Stimulated activated naive CD8-positive, alpha-beta T cell treated with anti-CD3 and anti-CD28 coated beads, Interleukin-15, Interleukin-2, amounts not matched to agents 100 U/mL and 50 U/mL, for 24 hours (primary cell): ENCODE results near the gene ATRN.
A peak's percentile ranks its signal among the peaks of the same experiment; 100 is the strongest.
"Not testable (repeated sequence)": the region's sequence is repeated elsewhere in the genome, so short reads cannot be mapped to it uniquely, and the experiment has no call there.

ENCODE experiments used
- ATAC-seq: fragments of 150-1000 bp; cut with Tn5 transposase; one replicate; pipeline ENCODE4 v1.10.0; 2021
- DNase-seq: peaks from one replicate; pipeline ENCODE4 v3.0.0; 2021

Gene ATRN

DNA sequence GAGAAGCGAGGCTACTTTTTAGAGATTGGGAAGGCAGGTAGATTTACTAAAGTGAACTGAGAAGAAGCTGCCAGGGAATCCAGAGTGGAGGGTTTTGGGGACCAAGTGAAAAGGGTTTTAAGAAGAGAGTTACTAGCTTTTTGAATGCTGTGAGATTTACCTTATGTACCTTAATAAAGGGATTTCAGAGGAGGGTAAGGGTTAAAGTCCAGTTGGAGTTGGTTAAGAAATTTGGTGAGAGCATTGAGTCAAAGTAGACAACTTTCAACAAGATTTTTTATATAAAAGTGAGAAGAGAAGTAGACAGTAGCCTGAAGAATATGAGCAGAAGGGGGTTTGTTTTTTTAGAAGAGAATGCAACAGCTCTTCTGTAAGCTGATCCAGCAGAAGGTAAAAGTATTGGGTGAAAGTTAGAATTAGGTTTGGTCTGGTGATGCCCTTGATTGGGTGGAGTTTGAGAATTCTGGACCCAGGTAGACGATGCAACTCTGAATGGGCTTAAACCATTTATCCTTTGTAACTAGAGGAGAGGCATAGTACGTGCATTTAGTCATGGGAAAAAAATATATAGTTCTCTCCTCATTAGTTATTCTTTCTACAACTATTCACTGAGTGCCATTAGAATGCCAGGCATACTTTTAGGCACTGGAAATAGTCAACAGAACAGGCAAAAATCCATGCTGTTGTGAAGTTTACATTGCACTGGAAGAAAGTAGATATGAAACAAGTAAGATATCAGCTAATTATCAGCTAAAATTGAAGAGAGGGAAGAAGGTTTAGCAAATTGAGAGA lies 44.8 kb downstream of the ATRN start:
- DNase-seq (no peak), ATAC-seq (no peak)

DNA sequence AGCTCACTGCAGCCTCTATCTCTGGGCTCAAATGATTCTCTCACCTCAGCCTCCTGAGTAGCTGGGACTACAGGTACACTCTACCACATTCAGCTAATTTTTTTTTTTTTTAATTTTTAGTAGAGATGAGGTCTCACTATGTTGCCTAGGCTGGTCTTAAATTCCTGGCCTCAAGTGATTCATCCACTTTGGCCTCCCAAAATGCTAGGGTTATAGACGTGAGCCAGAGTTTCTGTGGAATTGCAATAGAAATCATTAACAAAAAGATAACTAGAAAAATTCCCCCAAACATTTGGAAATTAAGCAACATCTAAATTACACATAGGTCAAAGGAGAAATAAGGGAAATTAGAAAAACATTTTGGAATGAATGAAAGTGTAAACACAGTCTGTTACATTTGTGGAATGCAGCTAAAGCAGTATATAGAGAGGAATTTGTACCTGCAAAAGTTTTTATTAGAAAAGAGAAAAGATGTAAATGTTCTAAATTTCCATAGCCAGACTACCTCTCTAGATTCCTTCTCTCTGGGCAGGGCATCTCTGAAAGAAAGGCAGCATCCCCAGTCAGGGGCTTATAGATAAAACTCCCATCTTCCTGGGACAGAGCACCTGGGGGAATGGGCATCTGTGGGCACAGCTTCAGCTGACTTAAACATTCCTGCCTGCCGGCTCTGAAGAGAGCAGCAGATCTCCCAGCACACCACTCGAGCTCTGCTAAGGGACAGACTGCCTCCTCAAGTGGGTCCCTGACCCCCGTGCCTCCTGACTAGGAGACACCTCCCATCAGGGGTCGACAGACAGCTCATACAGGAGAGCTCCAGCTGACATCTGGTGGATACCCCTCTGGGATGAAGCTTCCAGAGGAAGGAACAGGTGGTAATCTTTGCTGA lies 51.3 kb downstream of the ATRN start:
- ATAC-seq = no peak
- no peak for DNase-seq

DNA sequence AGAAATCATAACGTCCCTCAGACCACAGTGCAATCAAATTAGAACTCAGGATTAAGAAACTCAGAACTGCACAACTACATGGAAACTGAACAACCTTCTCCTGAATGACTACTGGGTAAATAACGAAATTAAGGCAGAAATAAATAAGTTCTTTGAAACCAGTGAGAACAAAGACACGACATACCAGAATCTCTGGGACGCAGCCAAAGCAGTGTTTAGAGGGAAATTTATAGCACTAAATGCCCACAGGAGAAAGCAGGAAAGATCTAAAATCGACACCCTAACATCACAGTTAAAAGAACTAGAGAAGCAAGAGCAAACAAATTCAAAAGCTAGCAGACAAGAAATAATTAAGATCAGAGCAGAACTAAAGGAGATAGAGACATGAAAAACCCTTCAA lies 53.9 kb downstream of the ATRN start:
- DNase-seq, ATAC-seq: not testable (repeated sequence)

DNA sequence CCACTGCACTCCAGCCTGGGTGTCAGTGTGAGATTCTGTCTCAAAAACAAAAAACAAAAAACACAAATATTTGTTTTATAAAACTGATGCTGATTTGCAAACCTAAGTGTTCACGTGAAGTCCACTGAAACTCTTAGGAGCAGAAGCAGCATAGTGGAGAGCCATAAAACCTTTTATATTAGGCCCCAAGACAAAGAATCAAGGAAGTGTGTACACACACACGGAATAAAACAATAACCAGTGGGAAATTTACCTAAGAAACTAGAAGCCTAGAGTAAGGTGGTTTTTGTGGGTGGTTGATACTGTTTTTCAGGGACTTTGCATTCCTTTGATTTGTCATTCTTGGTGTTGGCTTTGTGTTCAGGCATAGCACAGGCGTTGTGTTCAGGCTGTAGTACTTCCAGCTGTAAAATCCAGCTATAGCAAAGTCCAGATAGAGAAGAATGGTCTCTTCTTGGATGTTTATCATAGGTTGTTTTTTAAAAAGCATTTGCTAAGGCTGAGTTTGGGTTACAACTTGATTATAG lies 61.3 kb downstream of the ATRN start:
- DNase-seq (no peak), ATAC-seq (no peak)

GRCh38 chr20:3537733-3538132 lies 66.9 kb downstream of the ATRN start:
- DNase-seq, ATAC-seq: not testable (repeated sequence)

DNA sequence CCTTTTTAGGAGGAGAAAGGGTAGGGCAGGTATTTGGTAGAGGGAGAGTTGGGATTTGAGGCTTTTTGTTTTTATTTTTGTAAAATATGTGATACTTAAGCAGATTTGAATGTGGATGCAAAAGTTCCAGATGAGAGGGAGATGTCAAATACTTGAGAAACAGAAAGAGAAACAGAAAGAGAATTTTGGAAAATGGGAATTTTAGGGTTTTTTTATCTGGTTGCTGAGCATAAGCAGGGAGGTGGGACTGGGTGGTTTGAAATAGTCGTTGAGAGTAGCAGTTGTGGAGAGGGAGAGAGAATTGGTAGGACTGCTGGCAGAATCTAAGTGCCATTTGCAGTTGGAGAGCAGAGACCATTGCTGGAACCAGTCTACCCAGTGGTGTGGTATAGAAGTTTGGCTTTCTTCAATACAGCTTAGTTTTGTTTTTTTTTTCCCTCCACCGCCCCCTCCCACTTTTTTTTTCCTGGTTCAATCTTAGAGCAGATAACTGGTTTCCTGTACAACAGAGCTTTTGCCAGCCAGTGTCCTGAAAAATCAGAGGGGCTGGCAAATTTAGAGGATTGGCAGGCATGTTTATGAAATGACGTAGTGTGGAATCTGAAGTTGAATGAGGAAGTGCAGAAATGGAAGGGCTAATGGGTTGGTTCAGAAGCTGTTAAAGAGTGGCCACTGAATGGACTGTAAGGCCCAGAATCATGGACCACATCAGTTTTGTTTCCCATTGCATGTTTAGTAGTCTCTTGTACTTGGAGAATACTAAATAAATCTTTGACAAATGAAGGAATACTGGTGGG lies 68.7 kb downstream of the ATRN start:
- no peak for ATAC-seq
- no peak for DNase-seq

DNA sequence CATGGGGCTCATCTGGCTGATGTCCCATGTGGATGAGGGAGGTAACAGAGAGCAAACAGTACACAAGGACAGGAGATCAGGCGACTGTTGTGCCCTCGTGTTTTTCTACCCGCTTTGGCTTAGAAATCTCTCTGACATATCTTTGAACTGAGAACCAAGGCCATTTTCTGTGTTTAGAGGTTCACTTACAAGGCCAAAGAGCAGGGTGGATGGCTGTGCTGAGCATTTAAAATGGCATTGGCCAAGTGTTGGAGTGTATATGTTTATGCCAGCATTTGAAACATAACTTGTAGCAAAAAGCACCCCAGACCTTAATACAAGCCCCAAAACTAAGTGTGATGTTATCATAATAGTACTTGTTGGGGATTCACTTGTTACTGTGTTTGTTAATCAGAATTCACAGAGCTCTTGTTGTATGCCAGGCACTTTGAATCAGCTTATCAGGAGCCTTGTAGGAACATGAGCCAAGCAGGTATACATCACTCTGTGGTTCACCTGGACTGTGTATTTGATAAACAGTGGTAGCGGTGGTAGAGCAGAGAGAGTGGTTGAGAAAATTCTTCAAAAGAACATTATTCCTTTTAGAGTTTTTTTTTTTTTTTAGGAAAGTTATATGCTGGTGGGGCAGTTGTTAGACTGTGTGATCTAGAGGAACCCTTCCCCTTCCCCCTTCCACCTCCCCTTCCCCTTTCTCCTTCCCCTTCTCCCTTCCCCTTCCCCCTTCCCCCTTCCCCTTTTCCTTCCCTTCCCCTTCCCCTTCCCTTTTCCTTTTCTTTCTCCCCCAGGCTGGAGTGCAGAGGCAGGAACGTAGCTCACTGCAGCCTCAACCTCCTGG lies 71.3 kb downstream of the ATRN start:
- no peak for ATAC-seq
- DNase-seq = no peak

- DNase-seq (no peak), ATAC-seq (no peak)
These were observed 73.2 kb downstream of the ATRN start for GRCh38 chr20:3543901-3544507.

- DNase-seq (no peak), ATAC-seq (no peak)
These were observed 74.6 kb downstream of the ATRN start for GRCh38 chr20:3545401-3545925.

DNA sequence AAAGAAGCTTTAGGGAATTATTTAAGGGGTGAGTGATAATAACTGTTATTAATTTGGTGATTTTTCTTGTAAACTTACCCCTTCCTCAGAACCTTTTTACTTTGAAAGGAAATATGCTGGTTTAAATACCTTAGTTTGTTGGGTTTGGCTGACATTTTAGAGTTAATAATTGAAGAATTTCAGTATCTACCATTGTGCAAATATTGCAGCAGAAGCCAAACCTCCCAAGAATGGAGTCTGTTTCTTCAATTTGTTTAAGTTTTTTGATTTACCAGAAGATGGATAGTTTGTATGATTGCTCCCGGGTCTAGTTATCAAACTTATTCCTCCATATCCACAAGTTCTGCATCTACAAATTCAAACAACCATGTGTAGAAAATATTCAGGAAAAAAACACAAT lies 77.1 kb downstream of the ATRN start:
- DNase-seq = no peak
- ATAC-seq = no peak

DNA sequence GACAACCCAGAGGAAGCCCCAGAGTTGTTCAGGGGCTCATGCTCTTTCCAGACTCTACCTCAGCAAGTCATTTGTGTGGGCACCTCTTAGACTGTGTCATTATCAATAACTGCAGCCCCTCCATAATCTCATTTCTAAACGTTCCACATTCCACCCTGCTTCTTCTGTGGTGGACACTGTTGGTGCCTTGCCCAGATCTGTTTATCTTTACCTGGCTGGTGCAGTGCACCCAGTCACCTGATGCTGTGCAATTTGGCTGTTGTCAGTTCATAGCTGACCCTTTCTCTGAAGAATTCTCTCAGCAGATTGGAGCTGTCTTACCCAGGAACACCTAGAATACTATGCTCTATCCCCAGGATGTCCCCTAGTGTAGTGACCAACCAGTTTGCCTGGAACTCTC lies 80.0 kb downstream of the ATRN start:
- ATAC-seq (peak; percentile 40), DNase-seq (no peak)

- DNase-seq (no peak), ATAC-seq (peak; percentile 57)
These were observed 81.0 kb downstream of the ATRN start for GRCh38 chr20:3551681-3552434.

DNA sequence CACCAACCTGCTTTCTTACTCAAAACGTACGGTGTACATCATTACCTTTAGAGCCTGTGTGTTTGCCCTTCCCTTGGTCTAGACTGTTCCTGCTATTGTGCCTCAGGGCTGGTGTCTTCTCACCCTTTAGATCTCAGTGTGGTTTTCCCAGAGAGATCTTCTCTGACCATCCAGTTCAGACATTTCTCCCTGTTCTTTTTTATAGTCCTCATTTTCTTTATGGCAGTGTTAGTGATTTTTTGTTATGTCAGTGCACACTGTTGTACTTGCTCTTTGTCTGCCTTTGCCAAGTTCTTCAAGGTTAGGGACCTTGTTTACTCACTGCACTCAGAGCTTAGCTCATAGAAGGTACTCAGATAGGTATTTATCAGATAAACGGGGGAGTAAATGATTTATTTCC lies 82.8 kb downstream of the ATRN start:
- DNase-seq (no peak), ATAC-seq (no peak)

DNA sequence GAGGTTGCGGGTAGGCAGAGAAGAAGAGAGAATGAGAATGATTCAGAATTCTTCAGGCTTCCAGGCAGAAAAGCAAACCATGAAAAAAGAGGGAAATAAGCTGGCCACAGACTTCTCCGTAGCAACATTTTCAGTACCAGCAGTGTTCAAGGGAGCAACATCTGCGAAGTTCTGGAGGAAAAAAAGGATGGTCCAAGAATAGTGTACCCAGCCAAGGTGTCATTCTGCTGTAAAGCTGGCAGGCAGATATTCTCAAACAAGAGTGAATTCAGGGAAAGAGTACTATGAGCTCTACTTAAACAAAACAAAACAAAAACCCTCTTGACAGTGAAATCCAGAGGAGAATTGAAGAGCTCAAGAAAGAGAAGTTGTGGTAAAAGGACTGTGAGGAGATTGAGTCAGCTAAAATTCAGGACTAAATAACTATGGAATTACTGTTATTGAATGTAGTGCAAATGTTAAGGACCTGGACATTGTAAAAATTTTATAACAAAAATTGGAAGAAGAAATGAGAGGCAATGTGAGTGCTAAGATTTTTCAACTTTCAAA lies 86.5 kb downstream of the ATRN start:
- DNase-seq = no peak
- no peak for ATAC-seq

GRCh38 chr20:3559231-3559630 lies 88.4 kb downstream of the ATRN start:
- ATAC-seq = no peak

GRCh38 chr20:3559637-3560036 lies 88.8 kb downstream of the ATRN start:
- DNase-seq (no peak), ATAC-seq (no peak)

More at GRCh38 chr20:3559231-3559630, 88.4 kb downstream of the ATRN start:
- DNase-seq = no peak

GRCh38 chr20:3560162-3560561 lies 89.3 kb downstream of the ATRN start:
- ATAC-seq (no peak), DNase-seq (no peak)

DNA sequence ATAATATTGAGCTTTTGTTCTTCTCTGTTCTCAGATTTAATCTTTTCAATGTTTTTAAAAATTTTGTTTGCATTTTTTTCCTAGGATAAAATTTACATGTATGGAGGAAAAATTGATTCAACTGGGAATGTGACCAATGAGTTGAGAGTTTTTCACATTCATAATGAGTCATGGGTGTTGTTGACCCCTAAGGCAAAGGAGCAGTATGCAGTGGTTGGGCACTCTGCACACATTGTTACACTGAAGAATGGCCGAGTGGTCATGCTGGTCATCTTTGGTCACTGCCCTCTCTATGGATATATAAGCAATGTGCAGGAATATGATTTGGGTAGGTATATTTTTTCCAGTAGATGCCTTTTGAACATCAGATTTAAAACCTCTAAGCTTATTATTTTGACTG lies 89.8 kb downstream of the ATRN start:
- DNase-seq = no peak
- no peak for ATAC-seq

DNA sequence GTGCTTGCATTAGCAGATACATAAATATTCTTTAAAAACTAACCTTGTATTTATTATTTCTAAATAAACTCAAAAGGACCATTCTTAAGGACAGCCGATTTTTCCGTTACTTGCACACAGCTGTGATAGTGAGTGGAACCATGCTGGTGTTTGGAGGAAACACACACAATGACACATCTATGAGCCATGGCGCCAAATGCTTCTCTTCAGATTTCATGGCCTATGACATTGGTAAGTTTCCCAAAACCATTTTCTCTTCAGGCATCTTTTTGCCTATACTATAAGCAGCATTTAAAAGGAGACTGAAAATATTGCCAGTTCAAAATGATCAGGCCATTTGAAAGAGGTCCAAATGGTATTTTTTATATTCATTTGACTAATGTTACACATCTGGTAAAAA lies 92.3 kb downstream of the ATRN start:
- DNase-seq (no peak), ATAC-seq (no peak)
